GM12874 (cell line): ENCODE data around the gene VSIG10L2.

Source experiments
- CTCF ChIP-seq: IDR thresholded peaks from 2 replicates; pipeline ENCODE4 v1.5.1; 2011; ENCODE audit warnings: low read depth, mild to moderate bottlenecking, control low read depth, low read length, moderate library complexity; ENCODE audit not compliant: insufficient read depth

VSIG10L2 gene

DNA sequence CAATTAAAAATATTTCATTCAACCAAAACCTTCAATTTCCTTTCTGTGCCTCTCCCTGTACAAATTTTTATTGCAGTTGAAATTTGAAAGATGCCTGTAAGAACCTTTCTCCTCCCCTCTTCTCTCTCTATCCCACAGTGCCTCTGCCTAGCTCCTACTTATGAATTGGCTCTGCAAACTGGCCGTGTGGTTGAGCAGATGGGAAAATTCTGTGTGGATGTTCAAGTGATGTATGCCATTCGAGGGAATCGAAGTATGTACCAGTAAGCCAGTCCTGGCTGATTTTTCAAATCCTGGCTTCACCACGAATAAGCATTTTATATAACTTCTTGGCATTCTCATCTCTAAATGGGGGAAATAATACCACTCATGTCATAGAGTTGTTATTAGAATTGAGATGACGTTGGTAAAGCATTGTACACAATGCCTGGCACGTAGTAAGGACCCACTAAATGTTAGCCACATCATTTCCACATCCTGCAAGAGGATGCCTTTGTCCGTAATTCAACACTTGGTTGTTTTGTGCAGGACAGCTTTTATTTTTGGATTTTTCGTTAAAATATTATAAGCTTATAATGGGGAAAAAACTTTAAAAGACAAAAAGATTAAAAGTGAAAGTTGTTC lies 35.5 kb upstream of the VSIG10L2 start:
- no peak for TF ChIP-seq CTCF

DNA sequence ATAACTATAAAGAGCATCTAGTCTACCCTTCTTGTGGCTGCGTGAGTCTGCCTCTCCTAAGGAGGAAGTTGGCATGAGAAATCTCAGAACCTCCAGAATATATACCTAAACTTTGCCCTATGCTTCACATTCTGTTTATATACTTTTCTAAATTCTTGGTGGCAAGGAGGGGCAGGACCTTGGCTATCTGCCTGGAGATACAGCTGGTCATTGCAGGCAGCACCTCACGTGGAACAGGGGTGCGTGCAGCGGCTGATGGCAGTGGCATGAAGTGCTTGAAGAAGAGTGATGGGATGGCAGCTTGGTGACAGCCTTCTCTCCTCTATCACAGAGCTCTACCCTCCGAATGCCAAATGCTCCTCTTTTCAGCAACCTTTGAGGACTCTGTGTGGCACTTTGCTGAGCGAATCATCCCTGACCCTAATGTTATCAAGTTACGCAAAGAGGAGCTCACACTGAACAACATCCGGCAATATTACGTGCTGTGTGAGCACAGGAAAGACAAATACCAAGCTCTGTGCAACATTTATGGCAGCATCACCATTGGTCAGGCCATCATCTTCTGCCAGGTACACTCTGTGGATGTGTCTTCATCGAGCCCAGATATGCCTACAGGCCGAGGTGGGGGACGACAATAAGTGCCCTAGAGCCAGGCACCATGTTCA lies 29.0 kb upstream of the VSIG10L2 start:
- no peak for TF ChIP-seq CTCF

GRCh38 chr11:125918140-125918840 lies 27.6 kb upstream of the VSIG10L2 start:
- no peak for TF ChIP-seq CTCF

DNA sequence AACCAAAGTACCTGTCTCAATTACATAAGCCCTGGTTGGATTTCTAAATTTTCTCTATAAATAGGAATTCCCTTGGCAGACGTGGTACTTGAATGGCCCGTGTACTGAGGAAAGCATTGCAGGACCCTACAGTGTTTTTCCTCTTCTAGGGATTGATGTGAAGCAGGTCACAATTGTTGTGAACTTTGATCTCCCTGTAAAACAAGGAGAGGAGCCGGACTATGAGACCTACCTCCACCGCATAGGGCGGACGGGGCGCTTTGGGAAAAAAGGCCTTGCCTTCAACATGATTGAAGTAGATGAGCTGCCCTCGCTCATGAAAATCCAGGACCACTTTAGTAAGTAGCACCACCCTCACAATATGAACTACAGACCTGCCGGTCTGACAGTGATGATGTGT lies 24.8 kb upstream of the VSIG10L2 start:
- no peak for TF ChIP-seq CTCF

GRCh38 chr11:125922156-125922555 lies 23.7 kb upstream of the VSIG10L2 start:
- no peak for TF ChIP-seq CTCF

DNA sequence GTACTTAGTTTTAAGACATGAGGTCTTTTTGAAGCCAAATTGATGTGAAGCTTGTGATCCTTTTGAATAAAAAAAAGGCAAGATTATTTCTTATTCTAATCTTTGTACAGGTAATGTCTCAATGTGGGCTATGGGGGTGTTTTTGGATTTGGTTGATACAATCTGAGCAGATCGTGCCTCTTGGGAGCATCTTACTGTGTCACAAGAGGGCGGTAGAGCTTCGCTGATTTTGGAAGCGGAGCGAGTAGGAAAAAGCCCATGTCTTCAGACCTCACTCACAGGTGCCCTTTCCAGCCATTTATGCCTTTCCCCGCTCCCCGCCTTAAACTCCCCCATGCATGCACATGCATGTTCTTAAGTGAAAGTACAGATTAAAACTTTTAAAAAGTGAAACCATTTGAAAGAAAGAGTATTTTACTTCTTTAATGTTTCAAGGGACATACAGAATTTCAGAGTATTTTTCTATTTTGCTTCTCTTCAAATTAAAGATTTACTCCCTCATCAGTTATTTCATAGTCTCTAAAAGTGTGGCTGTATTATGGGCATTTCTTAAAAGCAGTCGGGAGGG lies 22.7 kb upstream of the VSIG10L2 start:
- TF ChIP-seq CTCF: peak; percentile 73

DNA sequence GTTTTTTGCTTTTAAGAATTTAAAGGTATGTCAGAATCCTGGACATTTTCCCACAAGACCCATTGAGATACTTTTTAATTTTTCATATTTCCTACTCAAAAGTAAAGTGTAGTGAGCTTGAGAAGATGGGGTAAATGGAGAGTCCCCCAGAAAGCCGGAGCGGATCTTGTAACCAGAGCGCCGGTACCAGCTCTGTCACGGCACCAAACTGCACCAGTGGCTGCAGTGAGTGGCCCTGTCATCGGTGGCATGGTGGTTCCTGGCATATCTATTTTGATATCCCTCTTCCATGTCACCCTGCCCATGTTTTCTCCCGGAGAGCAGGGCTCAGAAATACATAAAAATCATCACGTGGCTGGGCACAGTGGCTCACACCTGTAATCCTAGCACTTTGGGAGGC lies 22.2 kb upstream of the VSIG10L2 start:
- TF ChIP-seq CTCF: no peak
